HT1080 (cell line): ENCODE results near the gene BCAN. TPM values are rescaled to one million over a fixed set of nuclear protein-coding genes. Genes with fewer than 3 reads are reported as not detected.

Experiments used
- DNase-seq: peaks from one replicate; pipeline ENCODE4 v3.0.0-alpha.2; 2015; ENCODE audit warnings: low read depth
- total RNA-seq: library from RNA; depleted of rRNA; stranded (reverse); fragments of >200 nt; shearing (Covaris generic); gene quantifications from 2 replicates; pipeline ENCODE4 v1.2.3, GENCODE V29; 2014

BCAN gene
- total RNA-seq, 1 experiment from 2014 or later = 0.03 TPM

DNA sequence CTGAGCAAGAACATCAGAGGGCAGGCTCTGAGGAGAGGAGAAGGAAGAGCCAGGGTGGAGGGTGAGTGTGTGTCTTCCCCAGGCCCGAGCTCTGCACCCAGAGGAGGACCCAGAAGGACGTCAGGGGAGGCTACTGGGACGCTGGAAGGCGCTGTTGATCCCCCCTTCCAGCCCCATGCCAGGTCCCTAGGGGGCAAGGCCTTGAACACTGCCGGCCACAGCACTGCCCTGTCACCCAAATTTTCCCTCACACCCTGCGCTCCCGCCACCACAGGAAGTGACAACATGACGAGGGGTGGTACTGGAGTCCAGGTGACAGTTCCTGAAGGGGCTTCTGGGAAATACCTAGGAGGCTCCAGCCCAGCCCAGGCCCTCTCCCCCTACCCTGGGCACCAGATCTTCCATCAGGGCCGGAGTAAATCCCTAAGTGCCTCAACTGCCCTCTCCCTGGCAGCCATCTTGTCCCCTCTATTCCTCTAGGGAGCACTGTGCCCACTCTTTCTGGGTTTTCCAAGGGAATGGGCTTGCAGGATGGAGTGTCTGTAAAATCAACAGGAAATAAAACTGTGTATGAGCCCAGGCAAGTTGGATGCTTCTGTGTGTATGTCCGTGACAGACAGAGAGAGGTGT is 17.1 kb downstream of the BCAN start:
- DNase-seq = no peak

DNA sequence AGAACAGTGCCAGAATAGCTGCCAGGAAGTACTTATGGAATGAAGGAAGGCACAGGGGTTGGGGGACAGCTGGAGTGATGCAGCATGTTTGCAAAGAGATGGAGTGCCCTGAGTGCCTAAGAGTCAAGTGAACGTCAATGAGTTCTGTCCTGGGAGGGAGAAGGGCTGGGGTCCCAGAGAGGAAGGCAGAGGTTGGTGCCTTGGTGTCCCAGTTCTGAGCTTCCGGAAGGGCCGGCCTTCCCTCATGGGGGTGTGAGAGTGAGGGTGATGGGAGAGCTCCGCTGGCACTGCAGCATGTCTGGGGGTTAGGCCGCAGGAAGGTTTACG is 17.7 kb downstream of the BCAN start:
- DNase-seq = no peak

DNA sequence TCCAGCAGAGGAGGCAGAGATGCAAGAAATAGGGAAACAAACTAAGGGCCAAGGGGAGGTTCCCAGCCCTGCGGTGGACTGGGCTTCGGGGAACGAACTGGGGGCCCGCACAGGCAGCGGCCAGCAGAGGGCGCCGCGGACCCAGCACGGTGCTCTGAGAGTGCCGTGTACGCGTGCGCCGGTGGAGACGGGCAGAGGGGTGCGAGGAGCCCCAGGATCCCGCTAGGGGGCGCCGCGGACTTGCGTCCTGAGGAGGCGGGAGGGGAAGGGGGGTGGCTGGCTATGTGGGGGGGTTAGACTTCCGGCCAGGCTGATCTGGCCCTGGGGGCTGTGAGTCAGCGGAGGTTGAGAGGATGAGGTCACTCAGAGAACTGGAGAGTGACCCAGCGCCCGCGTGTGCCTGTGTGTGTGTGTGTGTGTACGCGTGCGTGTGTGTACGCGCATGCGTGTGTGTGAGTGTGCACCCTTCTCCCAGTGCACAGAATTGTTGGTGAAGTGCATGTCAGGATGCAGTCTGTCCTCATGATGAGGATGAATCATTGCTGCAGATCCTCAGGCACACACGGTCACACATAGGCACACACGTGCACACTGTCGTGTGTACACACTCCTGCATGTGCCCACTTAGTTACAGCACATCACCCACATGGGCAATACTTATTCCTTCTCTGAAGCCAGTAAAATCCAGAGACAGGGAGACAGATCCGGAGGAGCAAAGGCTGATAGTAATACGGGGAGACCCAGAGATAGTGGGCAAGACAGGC is 18.3 kb downstream of the BCAN start:
- DNase-seq = peak; percentile 96

DNA sequence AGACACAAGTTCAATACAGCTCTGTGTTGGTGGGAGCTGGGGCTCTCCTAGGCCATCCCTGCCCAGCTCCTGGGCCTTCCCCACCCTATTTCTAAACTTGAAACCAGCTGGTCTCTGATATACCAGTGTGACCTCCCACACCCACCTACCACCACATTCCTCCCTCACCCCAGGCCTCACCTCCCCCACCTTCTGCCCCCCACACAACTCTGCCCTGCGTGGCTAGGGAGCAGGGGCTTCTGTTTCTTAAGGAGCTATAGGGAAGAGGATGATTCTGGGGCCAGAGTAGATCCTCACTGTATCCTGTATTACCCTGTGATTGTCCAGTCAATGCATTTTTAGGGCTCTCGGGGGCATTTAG is 18.8 kb downstream of the BCAN start:
- no peak for DNase-seq

DNA sequence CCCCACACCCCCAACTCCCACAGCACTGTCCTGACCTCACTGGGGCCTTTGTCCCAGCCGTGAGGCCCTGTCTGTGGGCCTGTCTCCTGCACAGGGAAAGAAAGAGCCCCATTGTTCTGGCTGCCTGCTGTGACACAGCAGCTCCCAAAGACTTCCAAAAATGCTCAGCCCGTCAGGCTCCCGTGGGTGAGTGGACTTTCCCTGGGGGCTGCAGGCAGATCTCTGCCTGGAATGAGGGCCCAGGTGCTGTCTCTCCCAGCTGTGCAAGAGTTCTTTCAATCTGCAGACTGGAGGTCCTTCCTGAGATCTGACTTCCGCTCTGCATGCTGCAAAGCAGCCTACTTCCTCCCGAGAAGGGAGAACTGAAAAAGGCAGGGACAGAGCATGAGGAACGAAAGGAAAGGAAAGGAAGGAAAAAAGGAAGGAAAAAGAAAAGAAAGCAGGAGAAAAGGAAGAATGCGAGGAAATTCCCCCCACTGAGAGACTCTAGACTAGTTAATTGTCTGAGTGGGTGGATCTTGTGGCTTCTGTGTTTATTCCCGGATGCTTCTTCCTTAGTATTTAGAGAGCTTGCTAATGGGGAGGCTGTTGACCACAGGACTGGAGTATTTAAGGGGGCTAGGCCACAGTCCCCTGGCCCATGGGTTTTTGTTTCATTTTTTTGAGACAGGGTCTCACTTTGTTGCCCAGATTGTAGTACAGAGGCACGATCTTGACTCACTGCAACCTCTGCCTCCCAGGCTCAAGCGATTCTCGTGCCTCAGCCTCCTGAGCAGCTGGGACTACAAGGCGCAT is 20.3 kb downstream of the BCAN start:
- DNase-seq = peak; percentile 53

DNA sequence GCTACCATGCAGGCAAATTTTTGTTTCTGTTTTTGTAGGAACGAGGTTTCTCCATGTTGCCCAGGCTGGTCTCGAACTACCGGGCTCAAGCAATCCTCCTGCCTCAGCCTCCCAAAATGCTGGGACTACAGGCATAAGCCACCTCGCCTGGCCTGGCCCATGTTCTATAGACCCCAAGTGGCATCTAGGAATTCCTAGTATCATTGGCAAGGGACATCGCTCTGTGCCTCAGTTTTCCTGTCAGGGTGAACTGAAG is 20.8 kb downstream of the BCAN start:
- DNase-seq = no peak

- DNase-seq = no peak
Observed at GRCh38 chr1:156663178-156663577, 21.3 kb downstream of the BCAN start.

- DNase-seq = no peak
Observed at GRCh38 chr1:156664046-156664766, 22.3 kb downstream of the BCAN start.

- no peak for DNase-seq
Observed at GRCh38 chr1:156664767-156665411, 23.0 kb downstream of the BCAN start.

DNA sequence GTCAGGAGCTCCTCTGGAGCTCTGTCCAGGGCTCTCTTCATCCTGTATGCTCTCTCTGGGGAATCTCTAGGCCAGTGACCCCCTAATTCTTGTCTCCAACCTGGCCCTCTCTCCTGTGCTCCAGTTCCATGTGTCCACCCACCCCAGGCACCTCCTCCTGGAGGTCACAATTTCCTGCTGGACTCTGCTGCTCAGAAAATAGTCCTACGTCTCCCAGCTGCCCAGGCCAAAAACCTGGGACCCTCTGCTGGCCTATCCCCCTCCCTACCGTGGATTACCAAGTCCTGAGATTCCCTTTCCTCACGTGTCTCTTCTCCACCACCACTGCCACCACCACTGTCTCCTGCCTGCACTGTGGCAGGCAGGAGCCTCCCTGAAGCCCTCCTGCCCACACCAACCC is 23.6 kb downstream of the BCAN start:
- no peak for DNase-seq

DNA sequence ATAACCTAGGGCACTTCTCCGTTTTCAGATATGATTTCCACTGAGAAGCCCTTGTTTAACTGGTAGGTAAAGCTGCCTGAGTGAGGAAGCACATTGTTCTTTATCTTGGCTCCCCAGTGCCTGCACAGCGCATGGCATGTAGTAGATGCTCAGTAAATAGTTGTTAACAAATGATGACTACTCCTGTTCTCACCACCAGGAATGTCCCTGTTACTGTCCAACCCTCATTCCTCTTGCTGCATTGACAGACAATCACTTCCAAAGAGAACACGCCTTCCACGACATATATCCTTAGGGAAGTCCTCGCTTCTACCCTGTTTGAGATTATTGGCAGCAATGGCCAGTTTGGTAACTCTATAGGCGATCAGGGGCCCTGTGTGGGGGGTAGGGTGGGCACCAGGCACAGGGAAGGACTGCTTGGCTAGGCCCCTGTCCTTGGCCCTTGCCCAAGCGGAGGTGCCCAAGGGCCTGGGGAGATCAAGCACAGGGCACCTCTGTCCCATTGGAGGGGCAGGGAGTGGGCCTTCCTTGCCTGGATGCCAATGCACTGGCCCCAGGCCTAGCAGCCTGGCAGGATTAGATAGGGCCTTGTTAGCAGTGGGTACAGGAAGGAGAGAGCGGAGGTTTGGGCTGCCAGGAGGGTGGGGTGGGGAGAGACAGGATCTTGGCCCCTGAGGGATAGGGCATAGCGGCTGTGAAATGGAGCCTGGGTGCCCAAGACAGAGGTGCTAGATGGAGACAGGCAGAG is 25.1 kb downstream of the BCAN start:
- DNase-seq = no peak

- no peak for DNase-seq
Observed at GRCh38 chr1:156667610-156667967, 25.7 kb downstream of the BCAN start.

DNA sequence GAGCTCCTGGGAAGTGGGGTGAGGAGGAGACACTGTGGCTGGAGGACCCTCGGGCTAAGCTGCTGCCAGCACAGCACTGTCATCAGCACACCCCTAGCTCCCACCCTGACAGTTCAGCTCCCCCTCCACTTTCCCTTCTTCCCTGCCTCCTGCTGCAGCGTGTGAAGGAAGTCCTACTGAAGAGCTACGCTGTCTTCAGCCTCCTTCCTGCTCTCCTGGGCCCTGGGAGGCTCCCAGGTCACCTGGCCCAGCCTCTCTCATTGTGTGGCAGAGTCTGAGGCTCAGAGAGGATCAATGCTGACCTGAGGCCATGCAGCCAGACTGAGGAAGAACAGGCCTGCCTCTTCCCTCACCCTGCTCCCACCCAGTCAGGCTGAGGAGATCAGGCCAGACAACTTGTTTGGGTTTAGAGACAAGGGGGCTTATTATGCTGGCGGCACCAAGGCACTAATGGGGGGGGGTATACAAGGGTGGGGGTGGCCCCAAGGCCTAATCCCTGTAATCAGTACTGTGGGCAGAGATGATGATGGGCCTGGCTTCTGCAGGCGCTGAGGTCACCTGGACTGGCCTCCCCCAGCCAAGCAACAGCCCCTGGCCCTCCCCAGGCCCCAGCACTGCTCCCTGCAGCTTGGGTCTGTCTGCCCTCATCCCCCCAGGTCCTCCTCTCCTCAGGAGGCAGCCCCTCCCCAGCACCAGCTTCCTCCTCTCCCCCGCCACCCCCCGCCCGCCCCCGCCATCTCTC is 26.2 kb downstream of the BCAN start:
- DNase-seq = no peak

- DNase-seq = no peak
Observed at GRCh38 chr1:156668801-156669637, 27.1 kb downstream of the BCAN start.

DNA sequence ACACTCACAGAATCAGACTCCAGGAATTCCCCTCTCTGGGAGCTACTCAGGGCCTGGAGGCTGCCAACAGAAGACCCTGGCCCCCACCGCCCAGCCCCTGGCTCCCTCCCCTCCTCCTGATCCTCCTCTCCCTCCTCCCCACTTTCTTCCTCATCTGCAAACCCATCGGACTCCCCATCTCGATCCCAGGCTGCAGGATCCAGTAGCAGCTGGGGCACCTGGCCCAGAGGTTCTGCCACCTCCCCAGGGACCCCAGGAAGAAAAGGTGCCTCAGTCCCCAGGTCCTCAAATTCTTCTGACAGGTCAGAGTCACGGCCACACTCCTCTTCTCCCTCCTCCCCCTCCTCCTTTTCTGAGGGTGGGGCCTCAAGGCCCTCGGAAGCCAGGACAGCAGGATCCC is 27.9 kb downstream of the BCAN start:
- no peak for DNase-seq

DNA sequence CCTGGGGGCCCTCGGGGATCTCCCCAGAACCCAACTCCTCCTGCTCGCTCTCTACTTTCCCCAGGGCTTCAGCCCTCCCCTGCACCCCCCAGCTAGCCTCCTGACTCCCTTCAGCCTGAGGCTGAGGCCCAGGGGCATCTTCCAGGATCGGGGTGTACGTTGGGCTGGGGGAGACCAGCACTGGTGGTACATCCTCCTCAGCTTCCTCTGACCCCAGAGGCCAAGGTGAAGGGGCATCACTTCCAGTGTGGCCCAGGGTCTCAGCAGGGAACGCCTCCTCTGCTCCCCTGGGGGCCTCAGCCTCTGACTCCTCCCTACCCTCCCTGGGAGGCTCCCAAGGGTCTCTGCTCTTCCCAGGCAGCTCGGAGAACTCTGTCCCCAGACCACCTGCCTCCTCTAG is 28.4 kb downstream of the BCAN start:
- DNase-seq = no peak

DNA sequence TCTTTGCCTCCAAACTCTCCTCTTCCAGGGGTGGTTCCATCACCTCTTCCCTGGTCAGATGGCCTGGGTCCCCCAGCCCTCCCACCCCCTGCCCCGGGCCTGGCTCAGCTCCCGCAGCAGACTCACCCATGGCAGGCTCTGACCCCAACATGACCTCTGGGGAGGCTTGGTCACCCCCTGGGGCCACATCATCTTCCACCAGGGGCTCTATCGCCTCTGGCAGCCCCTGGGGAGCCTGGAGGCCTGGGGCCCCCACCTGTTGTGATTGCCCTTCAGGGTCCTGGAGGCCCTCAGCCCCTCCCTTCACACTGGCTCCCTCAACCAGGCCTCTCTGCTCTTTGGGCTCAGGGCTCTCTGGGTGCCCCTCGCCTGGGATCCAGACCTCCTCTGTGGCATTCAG is 28.9 kb downstream of the BCAN start:
- DNase-seq = no peak

GRCh38 chr1:156671804-156672203 is 29.9 kb downstream of the BCAN start:
- no peak for DNase-seq

GRCh38 chr1:156673387-156674121 is 31.6 kb downstream of the BCAN start:
- DNase-seq = no peak
